HG03575 (cell line): Measurements from ENCODE around the gene FOXO1.

Source experiments
- ATAC-seq: cut with Tn5 transposase; IDR thresholded peaks from one replicate; pipeline ENCODE4 v1.9.1; 2021; ENCODE audit not compliant: unreplicated experiment, insufficient number of reproducible peaks, low FRiP score; ENCODE audit errors: extremely low read depth

The FOXO1 gene

GRCh38 chr13:40644838-40645604 lies 21.4 kb downstream of the FOXO1 start:
- ATAC-seq = no peak

GRCh38 chr13:40640845-40641458 lies 25.5 kb downstream of the FOXO1 start:
- ATAC-seq = no peak

GRCh38 chr13:40640202-40640601 lies 26.2 kb downstream of the FOXO1 start:
- no peak for ATAC-seq

DNA sequence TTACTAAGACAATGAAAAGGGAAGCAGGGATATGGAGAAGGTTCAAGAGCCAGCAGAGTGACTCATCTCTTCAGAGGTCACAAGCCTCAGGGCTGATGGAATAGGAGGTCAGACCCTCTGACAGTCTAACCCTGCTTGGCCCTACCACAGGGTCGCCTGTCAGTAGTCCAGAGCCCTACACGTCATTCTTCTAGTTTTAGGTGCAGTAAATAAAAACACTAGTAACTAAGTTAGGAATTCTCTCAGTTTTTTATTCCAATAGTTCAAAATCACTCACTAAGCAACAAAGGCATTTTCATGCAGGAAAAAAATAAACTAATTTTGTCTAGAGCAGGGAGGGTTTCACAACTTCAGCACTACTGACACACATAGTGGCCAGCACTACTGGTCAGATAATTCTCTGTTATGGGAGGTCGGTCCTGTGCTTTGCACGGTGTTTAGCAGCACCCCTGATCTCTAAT lies 27.2 kb downstream of the FOXO1 start:
- no peak for ATAC-seq

DNA sequence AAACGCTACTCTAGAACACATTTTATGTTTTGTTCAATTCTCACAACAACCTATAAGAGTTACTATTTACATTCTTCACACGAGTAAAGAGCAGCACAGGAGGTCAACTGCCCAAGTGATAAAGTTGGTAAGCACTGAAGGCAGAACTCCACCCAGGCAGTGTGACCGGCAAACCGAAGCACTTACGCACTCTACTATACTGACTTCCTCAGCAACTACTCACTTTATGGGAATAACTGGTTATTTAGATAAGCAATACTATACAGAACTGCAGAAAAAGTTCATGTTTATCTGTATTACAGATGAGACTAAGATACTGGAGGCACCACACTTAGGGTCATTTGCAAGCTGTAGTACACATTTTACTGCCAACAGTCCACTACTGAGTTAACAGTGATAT lies 28.8 kb downstream of the FOXO1 start:
- ATAC-seq = no peak

- no peak for ATAC-seq
Measured at GRCh38 chr13:40635315-40635995, 31.0 kb downstream of the FOXO1 start.

DNA sequence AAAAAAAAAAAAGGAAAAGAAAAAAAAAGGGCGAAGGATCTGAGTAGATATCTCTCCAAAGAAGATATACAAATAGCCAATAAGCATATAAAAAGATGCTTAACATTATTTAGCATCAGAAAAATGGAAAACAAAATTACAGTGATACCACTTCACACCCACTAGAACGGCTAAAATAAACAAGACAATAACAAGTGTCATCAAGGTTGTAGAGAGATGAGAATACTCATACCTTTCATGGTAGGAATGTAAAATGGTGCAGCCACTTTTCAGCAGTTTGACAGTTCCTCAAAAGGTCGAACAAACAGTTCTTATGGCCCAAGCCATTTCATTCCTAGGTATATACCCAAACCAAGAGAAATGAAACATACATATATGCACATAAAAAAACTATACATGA lies 33.5 kb downstream of the FOXO1 start:
- ATAC-seq = no peak

DNA sequence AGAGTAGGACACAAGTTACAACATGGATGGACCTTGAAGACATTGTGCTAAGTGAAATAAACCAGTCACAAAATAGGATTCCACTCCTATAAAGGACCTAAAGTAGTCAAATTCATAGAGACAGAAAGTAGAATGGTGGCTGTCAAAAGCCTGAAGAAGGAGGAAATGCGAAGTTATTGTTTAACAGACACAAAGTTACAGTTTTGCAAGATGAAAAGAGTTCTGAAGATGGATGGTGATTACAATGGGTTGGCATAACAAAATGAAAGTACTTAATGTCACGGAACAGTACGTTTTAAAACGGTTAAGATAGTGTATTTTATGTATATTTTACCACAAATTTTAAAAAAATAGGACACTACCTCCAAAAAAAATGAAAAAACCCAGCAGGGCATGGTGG lies 34.8 kb downstream of the FOXO1 start:
- no peak for ATAC-seq

DNA sequence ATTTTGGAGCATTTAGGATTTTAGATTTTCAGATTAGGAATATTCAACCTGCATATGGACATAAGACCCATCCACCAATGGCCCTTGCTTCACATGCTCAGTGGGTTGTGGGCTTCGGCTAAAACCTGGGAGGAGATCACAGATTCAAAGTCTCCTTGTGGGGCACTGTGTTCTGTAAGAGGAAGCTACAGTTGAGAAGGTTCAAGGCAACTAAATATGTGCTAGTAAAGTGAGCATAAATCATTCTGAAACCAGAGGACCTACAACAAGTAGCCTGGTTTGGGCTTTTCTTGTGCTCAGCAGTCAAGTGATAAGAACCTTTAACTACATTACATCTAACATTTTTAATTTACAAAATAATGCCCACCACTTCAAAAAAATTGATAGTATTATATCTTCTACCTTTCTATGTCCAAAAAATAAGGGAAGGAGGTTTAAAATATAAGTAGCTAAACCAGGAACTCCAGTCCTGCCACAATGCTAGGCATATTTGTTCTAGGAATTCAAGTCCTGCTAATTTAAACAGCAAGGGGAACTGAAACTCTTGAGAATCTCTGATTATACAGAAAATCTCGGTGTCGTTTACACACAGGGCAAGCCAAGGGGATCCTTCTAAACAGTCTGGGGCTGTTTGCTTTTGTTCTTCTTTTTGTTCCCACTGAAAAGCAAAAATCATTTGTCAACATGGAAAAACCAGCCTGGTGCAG lies 36.6 kb downstream of the FOXO1 start:
- ATAC-seq = peak; percentile 62

DNA sequence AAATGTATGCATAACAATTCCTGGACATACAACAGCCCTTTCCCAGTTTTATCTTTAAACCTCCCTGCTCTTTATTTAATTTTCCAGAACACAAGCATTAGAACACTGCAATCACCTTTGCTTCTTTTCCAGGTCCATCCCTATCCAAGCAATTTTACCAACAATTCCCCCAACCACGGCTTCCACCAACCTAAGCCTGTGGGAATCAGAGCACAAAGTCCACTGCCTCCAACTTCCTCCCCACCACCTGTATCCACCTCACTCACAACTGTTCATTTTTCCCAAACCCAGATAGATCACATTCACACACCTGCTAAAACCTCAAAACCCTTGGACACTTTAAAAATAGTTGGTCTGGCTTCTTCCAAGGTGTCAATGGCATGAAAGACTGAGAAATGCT lies 39.5 kb downstream of the FOXO1 start:
- ATAC-seq = no peak

GRCh38 chr13:40626561-40626960 lies 39.9 kb downstream of the FOXO1 start:
- ATAC-seq = no peak

DNA sequence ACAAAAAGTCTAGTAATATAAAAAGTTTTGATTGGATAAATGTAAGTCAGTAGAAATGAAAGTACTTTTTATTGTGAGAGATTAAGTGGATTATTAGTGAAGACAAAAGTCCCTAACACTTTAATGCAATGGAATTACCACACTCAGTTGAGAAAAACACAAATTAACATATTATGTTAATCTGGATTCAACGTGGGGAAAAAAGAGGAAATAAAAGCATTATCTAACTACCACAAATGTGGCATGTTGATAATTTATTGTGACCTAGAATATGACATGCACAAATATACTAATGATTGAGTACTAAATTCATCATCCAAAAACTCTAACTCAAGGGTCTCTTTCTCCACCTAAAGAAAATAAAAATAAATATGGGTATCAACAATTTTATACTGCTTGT lies 41.5 kb downstream of the FOXO1 start:
- no peak for ATAC-seq

- ATAC-seq = no peak
Measured at GRCh38 chr13:40624383-40624782, 42.1 kb downstream of the FOXO1 start.

GRCh38 chr13:40622761-40623160 lies 43.7 kb downstream of the FOXO1 start:
- ATAC-seq = no peak

DNA sequence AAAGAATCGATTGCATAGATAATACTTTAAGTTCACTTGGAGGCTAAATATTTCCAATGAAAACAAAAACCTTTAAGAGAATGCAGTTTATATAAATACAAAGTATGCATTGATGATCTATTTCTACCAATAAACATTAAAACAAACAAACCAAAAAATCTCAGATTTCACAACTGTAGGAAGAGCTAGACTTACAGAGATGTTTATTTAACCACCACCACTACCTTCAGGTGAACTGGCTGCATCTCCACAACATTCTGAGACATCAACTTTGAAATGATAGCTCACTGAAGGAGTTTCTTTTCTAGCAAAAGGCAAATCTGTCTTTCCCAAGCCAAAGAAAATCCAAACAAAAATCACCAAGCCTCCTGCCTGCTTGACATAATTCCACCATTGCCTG lies 44.2 kb downstream of the FOXO1 start:
- ATAC-seq = no peak

DNA sequence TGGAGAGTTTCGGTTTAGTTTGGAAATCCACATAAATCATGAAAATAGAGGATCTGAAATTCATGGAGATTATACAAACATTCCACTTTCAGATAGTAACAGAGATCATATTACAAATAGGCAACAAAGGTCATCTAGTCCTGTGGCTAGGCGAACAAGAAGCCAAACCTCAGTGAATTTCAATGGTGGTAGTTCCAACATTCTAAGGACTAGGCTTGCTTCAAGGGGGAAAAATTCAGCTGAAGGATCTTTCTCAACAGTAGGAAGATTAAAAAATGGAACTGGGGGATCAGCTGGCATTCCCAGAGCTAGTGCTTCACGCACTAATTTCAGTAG lies 47.0 kb downstream of the FOXO1 start:
- ATAC-seq = no peak

DNA sequence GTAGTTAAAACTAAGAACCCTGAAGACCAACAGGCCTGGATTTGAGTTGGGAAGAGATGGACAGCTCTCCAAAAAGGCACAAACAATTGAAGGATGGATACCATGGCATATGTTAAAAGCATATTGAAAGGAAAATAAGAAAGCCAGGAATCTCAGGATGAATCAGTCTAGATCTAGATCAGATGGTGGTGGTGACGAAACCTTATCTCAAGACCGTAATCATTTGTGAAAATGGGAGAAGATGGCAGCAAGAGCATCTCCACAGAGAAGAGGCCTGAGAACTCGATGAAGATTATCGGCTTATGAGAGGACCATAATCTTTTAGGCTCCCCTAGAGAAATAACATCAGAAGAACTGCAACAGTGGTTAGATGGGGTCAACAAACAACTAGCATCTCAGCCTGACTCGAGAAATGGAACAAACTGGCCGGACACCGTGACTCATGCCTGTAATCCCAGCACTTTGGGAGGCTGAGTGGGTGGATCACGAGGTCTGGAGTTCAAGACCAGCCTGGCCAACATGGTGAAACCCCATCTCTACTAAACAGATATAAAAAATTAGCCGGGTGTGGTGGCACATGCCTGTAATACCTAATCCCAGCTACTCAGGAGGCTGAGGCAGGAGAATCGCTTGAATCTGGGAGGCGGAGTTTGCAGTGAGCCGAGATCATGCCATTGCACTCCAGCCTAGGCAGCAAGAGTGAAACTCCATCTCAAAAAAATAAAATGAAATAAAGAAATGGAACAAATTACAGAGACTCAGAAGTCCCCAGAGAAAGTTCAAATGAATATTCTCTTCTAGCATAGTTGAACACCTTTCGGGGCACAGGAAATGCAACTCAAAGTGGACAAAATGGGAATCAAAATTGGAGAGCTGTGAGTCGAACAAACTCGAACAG lies 47.6 kb downstream of the FOXO1 start:
- no peak for ATAC-seq

DNA sequence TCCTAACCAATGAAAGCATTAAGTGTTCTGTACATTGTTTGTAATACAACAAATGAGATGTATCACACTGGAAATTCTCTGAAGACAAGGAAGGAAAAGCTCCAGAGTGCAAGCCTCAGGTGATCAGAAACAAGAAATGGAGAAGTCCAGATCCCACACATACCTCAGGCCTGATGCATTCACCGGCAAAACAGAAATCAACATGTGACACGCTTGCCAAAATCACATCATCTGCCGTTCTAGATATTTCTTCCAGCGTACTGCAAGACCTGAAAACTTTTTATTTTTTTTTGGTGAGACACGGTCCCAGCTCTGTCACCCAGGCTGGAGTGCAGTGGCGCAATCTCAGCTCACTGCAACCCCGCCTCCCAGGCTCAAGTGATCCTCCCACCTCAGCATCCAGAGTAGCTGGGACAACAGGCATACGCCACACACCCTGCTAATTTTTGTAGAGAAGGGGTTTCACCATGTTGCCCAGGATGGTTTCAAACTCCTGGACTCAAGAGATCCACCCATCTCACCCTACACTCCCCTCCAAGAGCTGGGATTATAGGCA lies 48.6 kb downstream of the FOXO1 start:
- no peak for ATAC-seq

GRCh38 chr13:40615619-40616018 lies 50.8 kb downstream of the FOXO1 start:
- no peak for ATAC-seq
